Measurements from ENCODE around the gene TDRD12.
"Not testable (repeated sequence)": the region's sequence is repeated elsewhere in the genome, so short reads cannot be mapped to it uniquely, and the experiment has no call there.

Gene TDRD12

DNA sequence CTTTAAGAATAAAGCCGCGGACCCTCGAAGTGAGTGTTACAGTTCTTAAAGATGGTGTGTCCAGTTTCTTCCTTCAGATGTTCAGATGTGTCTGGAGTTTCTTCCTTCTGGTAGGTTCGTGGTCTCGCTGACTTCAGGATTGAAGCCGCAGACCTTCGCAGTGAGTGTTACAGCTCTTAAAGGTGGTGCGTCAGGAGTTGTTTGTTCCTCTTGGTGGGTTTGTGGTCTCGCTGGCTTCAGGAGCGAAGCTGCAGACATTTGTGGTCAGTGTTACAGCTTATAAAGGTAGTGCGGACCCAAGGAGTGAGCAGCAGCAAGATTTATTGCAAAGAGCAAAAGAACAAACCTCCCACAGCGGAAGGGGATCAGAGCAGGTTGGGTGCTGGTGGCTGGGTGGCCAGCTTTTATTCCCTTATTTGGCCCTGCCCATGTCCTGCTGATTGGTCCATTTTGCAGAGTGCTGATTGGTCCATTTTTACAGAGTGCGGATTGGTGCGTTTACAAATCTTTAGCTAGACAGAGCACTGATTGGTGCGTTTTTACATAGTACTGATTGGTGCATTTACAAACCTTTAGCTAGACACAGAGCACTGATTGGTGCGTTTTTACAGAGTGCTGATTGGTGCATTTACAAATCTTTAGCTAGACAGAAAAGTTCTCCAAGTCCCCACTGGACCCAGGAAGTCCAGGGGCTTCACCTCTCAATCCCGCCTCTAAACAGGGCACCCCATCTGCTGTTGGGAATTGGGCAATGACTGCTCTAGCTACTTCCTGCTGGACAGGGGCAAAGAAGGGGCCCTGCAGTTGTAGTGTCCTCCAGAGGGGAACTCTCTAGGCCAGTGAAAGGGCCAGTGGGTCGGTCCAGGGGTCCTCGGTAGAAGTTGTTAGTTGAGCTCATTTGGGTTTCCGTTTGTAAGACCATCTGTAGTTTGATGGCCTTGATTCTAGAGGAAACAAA is 26.1 kb upstream of the TDRD12 start:
- DNase-seq: not testable (repeated sequence)

DNA sequence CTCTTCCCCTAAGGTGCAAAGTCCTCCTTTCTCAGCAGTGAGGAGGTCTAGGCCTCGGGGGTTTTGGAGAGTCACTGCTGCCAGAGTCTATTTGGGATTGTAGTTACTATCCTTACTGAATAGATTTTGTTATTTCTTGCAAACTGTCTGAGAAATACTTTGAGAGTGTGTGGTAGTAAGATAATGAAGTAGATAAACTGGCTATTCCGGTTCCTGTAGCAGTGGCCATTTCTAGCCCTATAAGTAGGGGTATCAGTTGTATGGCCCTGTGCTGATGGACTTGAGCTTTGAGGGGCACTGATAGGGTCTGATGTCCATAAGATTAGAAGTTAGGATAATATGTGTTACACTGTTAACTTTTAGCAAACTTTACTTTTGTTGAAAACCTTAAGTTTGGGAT is 25.3 kb upstream of the TDRD12 start:
- not testable (repeated sequence) for DNase-seq

- DNase-seq: not testable (repeated sequence)
These were observed 24.7 kb upstream of the TDRD12 start for GRCh38 chr19:32694851-32695250.

GRCh38 chr19:32695506-32695905 is 24.1 kb upstream of the TDRD12 start:
- not testable (repeated sequence) for DNase-seq

DNA sequence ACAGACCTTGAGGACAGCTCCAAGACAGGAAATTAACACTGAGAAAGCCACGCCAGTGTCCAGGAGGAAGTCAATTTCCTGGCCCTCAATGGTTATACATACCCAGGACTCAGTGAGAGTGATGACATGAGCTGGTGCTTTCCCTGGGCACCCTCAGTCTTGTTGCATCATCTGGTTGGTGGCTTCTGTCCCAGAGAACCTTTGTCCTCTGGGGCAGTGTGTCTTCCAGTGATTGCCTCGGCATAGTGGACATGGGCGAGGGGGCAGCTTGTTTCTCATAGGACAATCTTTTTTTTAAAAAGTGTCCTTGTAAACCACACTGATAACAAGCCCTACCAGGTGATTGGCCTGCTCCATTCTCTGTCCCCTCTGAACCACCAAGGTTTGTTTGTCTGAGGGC is 22.8 kb upstream of the TDRD12 start:
- not testable (repeated sequence) for DNase-seq

- DNase-seq: not testable (repeated sequence)
These were observed 19.4 kb upstream of the TDRD12 start for GRCh38 chr19:32700129-32700528.

- peak; percentile 11 for DNase-seq
These were observed 17.6 kb upstream of the TDRD12 start for GRCh38 chr19:32702010-32702409.

DNA sequence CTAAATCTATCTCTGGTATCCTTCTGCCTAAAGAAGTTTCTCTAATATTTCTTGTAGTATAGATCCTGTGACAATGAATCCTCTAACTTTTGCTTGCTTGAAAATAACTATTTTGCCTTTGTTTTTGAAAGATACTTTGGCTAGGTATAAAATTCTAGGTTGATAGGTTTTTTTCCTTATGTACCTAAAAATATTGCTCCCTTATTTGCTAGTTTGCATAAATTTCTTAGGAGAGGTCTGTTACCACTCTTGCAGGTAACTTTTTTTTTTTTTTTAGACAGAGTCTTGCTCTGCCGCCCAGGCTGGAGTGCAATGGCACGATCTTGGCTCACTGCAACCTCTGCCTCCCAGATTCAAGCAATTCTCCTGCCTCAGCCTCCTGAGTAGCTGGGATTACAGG is 15.6 kb upstream of the TDRD12 start:
- DNase-seq: not testable (repeated sequence)

GRCh38 chr19:32708457-32708856 is 11.1 kb upstream of the TDRD12 start:
- DNase-seq: no peak

DNA sequence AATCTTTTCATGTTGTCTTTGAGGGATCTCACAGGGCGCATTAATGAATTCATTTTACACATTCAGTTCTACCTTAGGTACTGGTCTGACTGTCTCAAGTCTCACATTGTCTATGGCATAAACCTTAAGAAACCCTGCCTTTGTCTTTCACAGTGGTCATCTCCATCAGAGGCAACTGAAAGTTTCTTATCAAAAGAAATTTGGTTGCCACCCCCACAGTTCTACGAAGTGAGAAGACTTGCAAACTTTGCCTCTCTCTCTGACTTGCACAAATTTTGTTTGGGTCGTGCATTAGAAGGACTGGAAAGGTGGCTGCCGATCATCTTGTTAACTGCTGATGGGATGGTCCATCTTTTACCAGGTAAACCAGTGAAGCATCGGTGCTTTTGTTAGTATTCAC is 10.5 kb upstream of the TDRD12 start:
- no peak for DNase-seq

DNA sequence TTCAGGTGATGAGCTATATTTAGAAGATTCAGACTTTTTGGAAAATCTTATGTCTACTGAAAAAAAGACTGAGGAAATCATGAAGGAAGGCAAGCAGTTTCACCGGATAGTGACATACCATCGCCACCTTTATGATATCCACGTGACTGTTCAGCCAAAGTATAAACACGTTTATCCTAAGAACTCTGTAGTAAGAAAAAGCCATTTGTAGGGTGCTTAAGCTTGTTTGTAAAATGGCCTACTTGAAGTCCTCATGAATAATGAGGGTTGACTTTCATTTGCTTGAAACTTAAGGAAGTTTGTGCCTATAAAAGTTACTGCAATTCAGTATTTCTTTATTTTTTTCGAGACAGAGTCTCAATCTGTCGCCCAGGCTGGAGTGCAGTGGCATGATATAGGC is 7.8 kb upstream of the TDRD12 start:
- no peak for DNase-seq

DNA sequence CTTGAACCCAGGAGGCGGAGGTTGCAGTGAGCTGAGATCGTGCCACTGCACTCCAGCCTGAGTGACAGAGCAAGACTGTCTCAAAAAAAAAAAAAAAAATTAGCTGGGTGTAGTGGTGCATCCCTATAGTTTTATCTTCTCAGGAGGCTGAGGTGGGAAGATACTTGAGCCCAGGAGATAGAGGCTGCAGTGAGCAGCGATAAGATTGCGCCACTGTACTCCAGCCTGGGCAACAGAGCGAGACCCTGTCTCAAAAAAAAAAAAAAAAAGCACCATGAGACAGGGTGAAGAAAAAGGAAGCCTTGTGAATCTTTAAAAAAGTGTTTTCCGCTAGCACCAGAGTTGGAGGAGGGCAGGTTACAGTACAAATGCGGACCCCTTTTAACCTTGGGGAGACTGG is 3.4 kb upstream of the TDRD12 start:
- DNase-seq: not testable (repeated sequence)

DNA sequence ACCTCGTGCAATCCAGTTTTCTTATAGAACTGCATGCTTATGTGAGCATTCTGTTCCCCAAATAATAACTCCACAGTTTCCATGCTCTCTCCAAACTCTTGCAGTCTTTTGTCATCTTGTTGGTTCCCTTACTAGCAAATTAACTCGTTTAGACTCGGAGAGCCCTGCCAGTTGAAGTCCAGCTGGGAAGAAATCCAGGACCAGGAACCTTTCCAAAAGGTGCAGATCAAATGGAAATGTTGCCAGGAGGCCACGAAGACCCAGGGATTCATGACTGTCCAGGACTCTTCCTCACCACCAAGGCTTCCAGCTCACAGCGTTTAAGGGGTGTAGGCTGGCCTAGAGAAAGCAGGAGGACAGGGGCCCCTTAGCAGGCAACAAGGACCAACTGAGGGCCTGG is 2.1 kb upstream of the TDRD12 start:
- DNase-seq: no peak

DNA sequence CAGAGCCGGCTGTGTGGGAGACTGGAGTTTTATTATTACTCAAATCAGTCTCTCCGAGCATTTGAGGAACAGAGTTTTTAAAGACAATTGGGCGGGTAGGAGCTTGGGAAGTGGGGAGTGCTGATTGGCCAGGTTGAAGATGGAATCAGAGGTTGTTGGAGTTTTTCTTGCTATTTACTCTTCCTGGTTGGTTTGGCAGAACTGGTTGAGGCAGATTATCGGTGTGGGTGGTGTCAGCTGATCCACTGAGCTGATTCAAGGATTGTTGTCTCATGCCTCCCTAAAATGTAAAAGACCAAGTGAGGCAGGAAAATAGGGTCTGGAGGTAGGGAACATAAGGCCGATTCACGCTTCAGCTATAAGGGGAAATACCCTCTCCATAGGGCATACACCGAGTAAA is 1.3 kb upstream of the TDRD12 start:
- DNase-seq: no peak

DNA sequence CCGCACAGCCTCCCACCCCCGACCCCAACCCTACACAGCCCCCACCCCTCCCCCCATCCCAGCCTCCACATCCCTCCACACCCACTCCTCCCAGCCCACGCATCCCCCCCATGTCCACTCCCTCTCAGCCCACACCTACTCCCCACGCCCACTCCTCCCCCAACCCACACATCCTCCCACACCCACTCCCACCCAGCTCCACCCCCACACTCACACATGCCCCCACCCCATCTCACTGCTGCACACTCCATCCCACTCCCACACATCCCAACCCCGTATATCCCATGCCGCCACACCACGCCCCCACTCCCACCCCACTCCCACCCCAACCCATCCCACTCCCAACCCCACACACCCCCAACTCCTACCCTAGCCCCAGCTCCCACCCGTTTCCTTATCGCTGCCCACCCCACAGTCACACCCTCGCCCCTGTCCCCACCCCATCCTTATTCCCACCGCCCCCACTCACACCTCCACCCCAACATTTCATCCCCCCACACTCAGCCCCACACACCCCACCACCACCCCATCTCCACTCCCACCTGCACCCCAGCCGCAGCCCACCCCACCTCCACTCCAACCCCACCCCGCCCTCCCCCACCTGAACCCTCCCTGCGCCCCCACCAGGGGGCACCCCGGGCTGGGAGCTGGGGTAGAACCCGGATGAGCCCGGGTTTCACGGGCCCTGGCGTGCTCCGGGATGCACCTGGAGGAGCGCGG is 809 bp downstream of the TDRD12 start:
- DNase-seq: no peak

GRCh38 chr19:32720936-32721250 is 1.3 kb downstream of the TDRD12 start:
- no peak for DNase-seq

GRCh38 chr19:32735936-32736335 is 16.4 kb downstream of the TDRD12 start:
- DNase-seq: no peak

DNA sequence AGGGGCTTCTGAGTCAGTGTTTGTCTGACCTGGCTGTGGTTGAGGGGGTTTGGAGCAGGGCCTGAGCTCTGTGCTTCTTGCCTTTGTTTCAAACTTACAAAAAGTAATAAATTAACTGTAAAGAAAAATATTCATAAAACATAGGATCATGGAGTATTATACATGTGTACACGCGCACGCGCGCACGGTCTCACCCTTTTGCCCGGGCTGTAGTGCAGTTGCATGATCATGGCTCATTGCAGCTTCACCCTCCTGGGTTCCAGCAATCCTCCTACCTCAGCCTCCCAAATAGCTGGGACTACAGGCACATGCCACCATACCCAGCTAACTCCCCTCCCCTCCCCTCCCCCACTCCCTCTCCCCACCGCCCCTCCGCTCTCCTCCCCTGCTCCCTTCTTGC is 23.5 kb downstream of the TDRD12 start:
- no peak for DNase-seq

DNA sequence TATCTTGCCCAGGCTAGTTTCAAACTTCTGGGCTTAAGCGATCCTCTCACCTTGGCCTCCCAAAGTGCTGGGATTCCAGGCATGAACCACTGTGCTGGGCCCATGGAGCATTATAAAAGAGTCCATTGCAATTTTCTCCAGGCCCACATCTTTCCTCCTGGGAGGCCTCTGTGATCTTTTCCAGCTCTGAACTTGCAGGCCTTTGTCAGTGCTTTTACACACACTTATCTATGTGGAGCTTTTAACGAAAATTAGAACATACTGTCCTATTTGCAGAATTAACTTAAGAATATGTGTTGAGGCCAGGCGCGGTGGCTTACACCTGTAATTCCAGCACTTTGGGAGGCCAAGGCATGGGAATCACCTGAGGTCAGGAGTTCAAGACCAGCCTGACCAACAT is 23.9 kb downstream of the TDRD12 start:
- no peak for DNase-seq

DNA sequence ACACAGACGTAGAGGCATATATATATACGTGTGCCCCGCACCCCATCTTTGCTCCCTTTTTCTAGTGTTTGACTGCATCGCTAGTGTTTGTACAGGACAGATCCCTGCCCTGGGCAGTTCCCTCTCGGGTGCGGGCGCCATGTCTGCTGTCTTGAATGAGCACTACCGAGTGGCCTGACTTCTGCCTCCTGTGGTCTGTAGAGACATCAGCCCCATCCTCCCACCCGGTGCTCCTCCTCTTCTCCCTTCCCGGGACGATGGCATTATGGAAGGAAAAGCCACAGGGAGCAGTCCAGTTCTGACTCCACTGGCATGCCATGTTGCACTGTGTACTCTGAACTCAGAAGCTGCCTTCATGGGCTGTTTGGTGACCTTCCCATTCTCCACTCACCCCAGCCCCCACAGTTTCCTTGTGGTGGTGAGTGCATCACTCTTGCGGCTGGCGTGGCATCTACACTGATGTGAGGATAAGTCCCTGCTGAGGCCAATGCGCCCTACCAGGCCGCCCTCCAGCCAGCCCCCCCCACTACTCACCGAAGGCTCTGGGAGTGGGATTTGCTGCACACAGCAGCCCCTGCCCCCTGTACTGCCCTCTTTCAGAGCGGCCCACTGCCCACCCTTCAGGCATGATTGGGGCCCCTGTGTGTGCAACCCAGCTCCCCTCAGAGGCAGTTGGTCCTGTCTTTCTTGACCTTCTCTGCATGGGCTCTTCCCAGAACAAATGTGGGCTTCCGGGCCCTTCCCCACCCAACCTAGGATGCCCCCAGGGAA is 25.2 kb downstream of the TDRD12 start:
- no peak for DNase-seq

DNA sequence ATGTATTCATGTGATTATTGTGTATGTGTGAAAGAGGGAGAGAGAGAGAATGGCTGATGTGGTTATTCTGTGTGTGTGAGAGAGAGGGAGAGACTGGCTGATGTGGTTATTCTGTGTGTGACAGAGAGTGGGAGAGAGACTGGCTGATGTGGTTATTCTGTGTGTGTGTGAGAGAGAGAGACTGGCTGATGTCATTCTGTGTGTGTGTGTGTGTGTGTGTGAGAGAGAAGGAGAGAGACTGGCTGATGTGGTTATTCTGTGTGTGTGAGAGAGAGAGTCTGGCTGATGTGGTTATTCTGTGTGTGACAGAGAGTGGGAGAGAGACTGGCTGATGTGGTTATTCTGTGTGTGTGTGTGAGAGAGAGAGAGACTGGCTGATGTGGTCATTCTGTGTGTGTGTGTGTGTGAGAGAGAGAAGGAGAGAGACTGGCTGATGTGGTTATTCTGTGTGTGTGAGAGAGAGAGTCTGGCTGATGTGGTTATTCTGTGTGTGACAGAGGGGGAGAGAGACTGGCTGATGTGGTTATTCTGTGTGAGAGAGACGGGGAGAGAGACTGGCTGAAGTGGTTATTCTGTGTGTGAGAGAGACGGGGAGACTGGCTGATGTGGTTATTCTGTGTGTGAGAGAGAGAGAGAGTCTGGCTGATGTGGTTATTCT is 26.2 kb downstream of the TDRD12 start:
- DNase-seq: not testable (repeated sequence)

DNA sequence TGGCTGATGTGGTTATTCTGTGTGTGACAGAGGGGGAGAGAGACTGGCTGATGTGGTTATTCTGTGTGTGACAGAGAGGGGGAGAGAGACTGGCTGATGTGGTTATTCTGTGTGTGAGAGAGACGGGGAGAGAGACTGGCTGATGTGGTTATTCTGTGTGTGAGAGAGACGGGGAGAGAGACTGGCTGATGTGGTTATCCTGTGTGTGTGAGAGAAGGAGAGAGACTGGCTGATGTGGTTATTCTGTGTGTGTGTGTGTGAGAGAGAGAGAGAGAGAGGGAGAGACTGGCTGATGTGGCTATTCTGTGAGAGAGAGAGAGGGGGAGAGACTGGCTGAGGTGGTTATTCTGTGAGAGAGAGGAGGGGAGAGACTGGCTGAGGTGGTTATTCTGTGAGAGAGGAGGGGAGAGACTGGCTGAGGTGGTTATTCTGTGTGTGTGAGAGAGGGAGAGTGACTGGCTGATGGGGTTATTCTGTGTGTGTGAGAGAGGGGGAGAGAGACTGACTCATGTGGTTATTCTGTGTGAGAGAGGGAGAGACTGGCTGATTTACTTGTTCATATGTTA is 27.1 kb downstream of the TDRD12 start:
- DNase-seq: not testable (repeated sequence)

- DNase-seq: no peak
These were observed 28.9 kb downstream of the TDRD12 start for GRCh38 chr19:32748497-32748896.
